Astrocyte (in vitro differentiated cells and primary cell): ENCODE measurements around the gene FKBP1A.

Experiments
- CTCF ChIP-seq: IDR thresholded peaks from 2 replicates; pipeline ENCODE4 v1.5.1; 2011; ENCODE audit warnings: low read depth, mild to moderate bottlenecking, inconsistent platforms, low read length, moderate library complexity; ENCODE audit not compliant: insufficient read depth
- EZH2 ChIP-seq: IDR thresholded peaks from 2 replicates; pipeline ENCODE4 v1.6.1; 2012; ENCODE audit warnings: mild to moderate bottlenecking, low read length, inconsistent platforms; ENCODE audit not compliant: insufficient read depth

GRCh38 chr20:1389703-1390580 is 2.9 kb downstream of the FKBP1A start:
- TF ChIP-seq CTCF (no peak), EZH2 (no peak)
